Natural killer cell (primary cell): ENCODE measurements around the gene SUSD5. TPM values are rescaled to one million over a fixed set of nuclear protein-coding genes. Genes with fewer than 3 reads are reported as not detected.

ENCODE experiments used
- ATAC-seq, 3 donors: fragments of 150-1000 bp in 2 of 3; fragments of 200-7000 bp in 1 of 3; cut with Tn5 transposase; 1 replicate in 1 of 3; 2 replicates in 2 of 3; pipeline ENCODE4 v1.10.0; 2021; ENCODE audit warnings: mild to moderate bottlenecking in 2 of 3, moderate library complexity in 2 of 3
- DNase-seq, 2 donors: peaks; one replicate each; pipeline versions ENCODE4 v3.0.0 to v3.0.0-alpha.2; 2013 to 2021; ENCODE audit warnings: mixed read lengths in 1 of 2
- H3K27ac ChIP-seq: one replicate; pipeline ENCODE4 v1.5.1; 2013; ENCODE audit warnings: mild to moderate bottlenecking, low read length
- H3K27me3 ChIP-seq: one replicate; pipeline ENCODE4 v1.6.1; 2013; ENCODE audit warnings: low read length; ENCODE audit not compliant: control insufficient read depth, insufficient read depth
- H3K36me3 ChIP-seq: one replicate; pipeline ENCODE4 v1.6.1; 2013; ENCODE audit warnings: low read length; ENCODE audit not compliant: control insufficient read depth, insufficient read depth
- H3K4me1 ChIP-seq: one replicate; pipeline ENCODE4 v1.6.1; 2013; ENCODE audit warnings: low read length; ENCODE audit not compliant: control insufficient read depth, insufficient read depth
- H3K4me3 ChIP-seq: one replicate; pipeline ENCODE4 v1.5.1; 2013; ENCODE audit warnings: low read length
- H3K9me3 ChIP-seq: one replicate; pipeline ENCODE4 v1.6.1; 2013; ENCODE audit warnings: low read length; ENCODE audit not compliant: control insufficient read depth, insufficient read depth
- H3K27ac Mint-ChIP-seq, 2 donors: one replicate each; pipeline ENCODE4 v1.8.0; 2022; ENCODE audit warnings: mild to moderate bottlenecking in 2 of 2, mixed read lengths in 2 of 2, moderate library complexity in 1 of 2
- H3K27me3 Mint-ChIP-seq, 2 donors: one replicate each; pipeline ENCODE4 v1.8.0; 2022; ENCODE audit warnings: low read depth in 2 of 2, mixed read lengths in 2 of 2
- H3K36me3 Mint-ChIP-seq: one replicate; pipeline ENCODE4 v1.8.0; 2022; ENCODE audit warnings: mixed read lengths
- H3K4me1 Mint-ChIP-seq, 2 donors: one replicate each; pipeline ENCODE4 v1.8.0; 2022; ENCODE audit warnings: mixed read lengths in 2 of 2
- H3K4me3 Mint-ChIP-seq: one replicate; pipeline ENCODE4 v1.8.0; 2022; ENCODE audit warnings: mild to moderate bottlenecking, moderate library complexity, mixed read lengths
- H3K9me3 Mint-ChIP-seq, 2 donors: one replicate each; pipeline ENCODE4 v1.8.0; 2022; ENCODE audit warnings: mixed read lengths in 2 of 2
- CTCF ChIP-seq: fragments of 200-600 bp; IDR thresholded peaks from one replicate; pipeline ENCODE4 v1.8.0; 2022; ENCODE audit warnings: antibody characterized with exemption
- WGBS: methylation state at CpG from one replicate; pipeline ENCODE4 v1.1.7; 2013; ENCODE audit warnings: missing lambda C conversion rate; ENCODE audit not compliant: insufficient coverage; 5-methylcytosine and 5-hydroxymethylcytosine counted together
- intact Hi-C: fragments of 100-400 bp; cut with micrococcal nuclease; formaldehyde crosslinking; loops from one replicate; pipeline ENCODE4 v1.14.2; 2022
- total RNA-seq, 4 donors: library from RNA; stranded (reverse); fragments of 120-200 nt in 1 of 4; gene quantifications; one replicate each; pipeline versions ENCODE4 v1.2.3 to v1.2.4, GENCODE V29; 2013 to 2022

The SUSD5 gene
- total RNA-seq, 3 donors from 2014 or later (not counting 1 experiment from before 2014, with no cell fraction given): not detected

GRCh38 chr3:33181229-33181628, 37.4 kb downstream of the SUSD5 start:
- intact Hi-C loops: no loop called here
- DNase-seq (no peak), ATAC-seq (no peak)
- H3K4me1 ChIP-seq: no peaks in the 10 kb centered on the region
- Mint-ChIP-seq H3K36me3 (no peaks in the 10 kb centered on the region), H3K27me3 (peaks cover 0 to 20% of the 10 kb centered on the region in 2 donors), H3K27ac (no peak overlapping the region), H3K9me3 (no peaks in the 10 kb centered on the region), H3K4me1 (no peaks in the 10 kb centered on the region), H3K4me3 (no peak overlapping the region)
- peaks cover 2% of the 10 kb centered on the region for H3K9me3 ChIP-seq
- H3K27ac ChIP-seq: no peak overlapping the region
- WGBS: 77% methylated on average over 4 of the region's 5 CpGs
- no peaks in the 10 kb centered on the region for H3K27me3 ChIP-seq
- no peak overlapping the region for H3K4me3 ChIP-seq
- H3K36me3 ChIP-seq: no peaks in the 10 kb centered on the region
- no peak for TF ChIP-seq CTCF

GRCh38 chr3:33179132-33179531, 39.5 kb downstream of the SUSD5 start:
- Histone ChIP-seq H3K9me3 (peaks cover 2% of the 10 kb centered on the region), H3K36me3 (no peaks in the 10 kb centered on the region), H3K27ac (no peak overlapping the region), H3K4me3 (no peak overlapping the region), H3K27me3 (no peaks in the 10 kb centered on the region), H3K4me1 (no peaks in the 10 kb centered on the region)
- Mint-ChIP-seq H3K9me3 (no peaks in the 10 kb centered on the region), H3K36me3 (no peaks in the 10 kb centered on the region), H3K27ac (no peak overlapping the region), H3K27me3 (peaks cover 0 to 13% of the 10 kb centered on the region in 2 donors), H3K4me1 (no peaks in the 10 kb centered on the region), H3K4me3 (no peak overlapping the region)
- intact Hi-C loops: no loop called here
- no peak for TF ChIP-seq CTCF
- ATAC-seq (no peak), DNase-seq (no peak)
- WGBS: 83% methylated on average over 1 of the region's 1 CpG

GRCh38 chr3:33174711-33175414, 43.7 kb downstream of the SUSD5 start:
- Mint-ChIP-seq H3K36me3 (no peaks in the 10 kb centered on the region), H3K27ac (no peak overlapping the region), H3K9me3 (no peaks in the 10 kb centered on the region), H3K4me3 (no peak overlapping the region), H3K4me1 (peaks cover 11 to 12% of the 10 kb centered on the region in 2 donors), H3K27me3 (no peaks in the 10 kb centered on the region)
- H3K27ac ChIP-seq: no peak overlapping the region
- no peak for ATAC-seq
- 95% methylated on average over 19 of the region's 19 CpGs for whole genome bisulfite sequencing
- TF ChIP-seq CTCF: no peak
- no peaks in the 10 kb centered on the region for H3K4me1 ChIP-seq
- intact Hi-C loops: no loop called here
- no peaks in the 10 kb centered on the region for H3K27me3 ChIP-seq
- H3K9me3 ChIP-seq: no peaks in the 10 kb centered on the region
- no peak overlapping the region for H3K4me3 ChIP-seq
- DNase-seq: no peak
- no peaks in the 10 kb centered on the region for H3K36me3 ChIP-seq

GRCh38 chr3:33174095-33174494, 44.5 kb downstream of the SUSD5 start:
- no peaks in the 10 kb centered on the region for H3K9me3 Mint-ChIP-seq
- Histone ChIP-seq H3K27me3 (no peaks in the 10 kb centered on the region), H3K27ac (no peak overlapping the region), H3K4me3 (no peak overlapping the region), H3K9me3 (no peaks in the 10 kb centered on the region), H3K36me3 (no peaks in the 10 kb centered on the region), H3K4me1 (no peaks in the 10 kb centered on the region)
- ATAC-seq (no peak), DNase-seq (no peak)
- H3K36me3 Mint-ChIP-seq: no peaks in the 10 kb centered on the region
- intact Hi-C loops: no loop called here
- WGBS: 67% methylated on average over 1 of the region's 4 CpGs
- peaks cover 11 to 12% of the 10 kb centered on the region in 2 donors for H3K4me1 Mint-ChIP-seq
- no peak overlapping the region for H3K27ac Mint-ChIP-seq
- H3K27me3 Mint-ChIP-seq: no peaks in the 10 kb centered on the region
- no peak overlapping the region for H3K4me3 Mint-ChIP-seq
- TF ChIP-seq CTCF: no peak
